KOPT-K1 (cell line): Measurements from ENCODE around the gene TLN1.
A peak's percentile ranks its signal among the peaks of the same experiment; 100 is the strongest.

Experiments used
- H3K27ac ChIP-seq: fragments of 200-600 bp; sonication (generic); 2 replicates; pipeline ENCODE4 v1.5.1; 2016; ENCODE audit warnings: antibody characterized with exemption, mild to moderate bottlenecking, low read depth, low read length; ENCODE audit not compliant: poor library complexity, severe bottlenecking
- H3K36me3 ChIP-seq: fragments of 200-600 bp; sonication (generic); 2 replicates; pipeline ENCODE4 v1.5.1; 2017; ENCODE audit warnings: antibody characterized with exemption, mild to moderate bottlenecking, low read length, moderate library complexity; ENCODE audit not compliant: insufficient read depth
- H3K9me3 ChIP-seq: fragments of 200-600 bp; sonication (generic); 2 replicates; pipeline ENCODE4 v1.5.1; 2017; ENCODE audit warnings: antibody characterized with exemption, low read length, mild to moderate bottlenecking; ENCODE audit not compliant: insufficient read depth, poor library complexity, severe bottlenecking

The TLN1 gene

GRCh38 chr9:35649431-35650340, 82.3 kb downstream of the TLN1 start:
- H3K36me3 ChIP-seq: no peaks in the 10 kb centered on the region
- peak overlapping the region; percentile 66 for H3K27ac ChIP-seq
- no peaks in the 10 kb centered on the region for H3K9me3 ChIP-seq
